Mesenchymal stem cell (in vitro differentiated cells and primary cell): Measurements from ENCODE around the gene EPS15.
"Not testable (repeated sequence)": the region's sequence is repeated elsewhere in the genome, so short reads cannot be mapped to it uniquely, and the experiment has no call there.

Experiments
- DNase-seq: peaks from one replicate; pipeline ENCODE4 v3.0.0-alpha.2; 2013
- H2AFZ ChIP-seq: one replicate; pipeline ENCODE4 v1.6.1; 2013; ENCODE audit warnings: low read depth, mild to moderate bottlenecking, control low read depth, inconsistent platforms, low read length, moderate library complexity
- H2AK5ac ChIP-seq: 2 replicates; pipeline ENCODE4 v1.6.1; 2013; ENCODE audit warnings: low read length, moderate library complexity, mild to moderate bottlenecking, inconsistent platforms; ENCODE audit not compliant: severe bottlenecking
- H2BK120ac ChIP-seq: one replicate; pipeline ENCODE4 v1.6.1; 2013; ENCODE audit warnings: low read depth, mild to moderate bottlenecking, inconsistent platforms, low read length, moderate library complexity
- H2BK12ac ChIP-seq, 2 experiments: one replicate each; pipeline ENCODE4 v1.6.1; 2013; ENCODE audit warnings: inconsistent platforms in 2 of 2, low read length in 2 of 2, mild to moderate bottlenecking in 2 of 2, moderate library complexity in 2 of 2, control low read depth in 1 of 2
- H2BK15ac ChIP-seq: one replicate; pipeline ENCODE4 v1.6.1; 2013; ENCODE audit warnings: mild to moderate bottlenecking, low read depth, inconsistent platforms; ENCODE audit not compliant: poor library complexity, severe bottlenecking
- H2BK5ac ChIP-seq: 2 replicates; pipeline ENCODE4 v1.6.1; 2013; ENCODE audit warnings: low read depth, mild to moderate bottlenecking, low read length, control low read depth, inconsistent platforms; ENCODE audit not compliant: poor library complexity, severe bottlenecking
- H3K14ac ChIP-seq, 2 experiments: one replicate each; pipeline ENCODE4 v1.6.1; 2013; ENCODE audit warnings: inconsistent platforms in 2 of 2, low read length in 2 of 2, control low read depth in 1 of 2, mild to moderate bottlenecking in 1 of 2, moderate library complexity in 1 of 2
- H3K18ac ChIP-seq, 2 experiments: one replicate each; pipeline ENCODE4 v1.6.1; 2013; ENCODE audit warnings: inconsistent platforms in 2 of 2, low read length in 2 of 2, control low read depth in 1 of 2, low read depth in 1 of 2, mild to moderate bottlenecking in 1 of 2
- H3K23ac ChIP-seq, 2 experiments: one replicate each; pipeline ENCODE4 v1.6.1; 2013; ENCODE audit warnings: inconsistent platforms in 2 of 2, low read length in 2 of 2, mild to moderate bottlenecking in 2 of 2, moderate library complexity in 2 of 2, control low read depth in 1 of 2
- H3K27ac ChIP-seq: 2 replicates; pipeline ENCODE4 v1.5.1; 2013; ENCODE audit warnings: mild to moderate bottlenecking, moderate library complexity, low read length, control low read depth, inconsistent platforms; ENCODE audit not compliant: poor library complexity, severe bottlenecking
- H3K27me3 ChIP-seq, 2 experiments: 2 replicates each; pipeline versions ENCODE4 v1.6.1 to v1.7.0; 2013; ENCODE audit warnings: low read length in 2 of 2, mild to moderate bottlenecking in 2 of 2, moderate library complexity in 2 of 2, control low read depth in 1 of 2, inconsistent platforms in 1 of 2; ENCODE audit not compliant: control insufficient read depth in 1 of 2, insufficient read depth in 1 of 2
- H3K36me3 ChIP-seq, 2 experiments: 2 replicates each; pipeline versions ENCODE4 v1.6.1 to v1.7.0; 2013; ENCODE audit warnings: low read length in 2 of 2, control low read depth in 1 of 2, inconsistent platforms in 1 of 2, low read depth in 1 of 2, mild to moderate bottlenecking in 1 of 2; ENCODE audit not compliant: insufficient read depth in 2 of 2, control insufficient read depth in 1 of 2
- H3K4ac ChIP-seq, 2 experiments: one replicate each; pipeline ENCODE4 v1.6.1; 2013; ENCODE audit warnings: inconsistent platforms in 2 of 2, low read length in 2 of 2, mild to moderate bottlenecking in 2 of 2, moderate library complexity in 2 of 2, control low read depth in 1 of 2, low read depth in 1 of 2
- H3K4me1 ChIP-seq: 2 replicates; pipeline ENCODE4 v1.6.1; 2013; ENCODE audit warnings: low read depth, low read length, control low read depth; ENCODE audit not compliant: control insufficient read depth, insufficient read depth
- H3K4me2 ChIP-seq: 2 replicates; pipeline ENCODE4 v1.6.1; 2013; ENCODE audit warnings: low read length, mild to moderate bottlenecking, inconsistent platforms; ENCODE audit not compliant: poor library complexity, severe bottlenecking
- H3K4me3 ChIP-seq, 2 experiments: 2 replicates each; pipeline versions ENCODE4 v1.5.1 to v1.7.0; 2013; ENCODE audit warnings: low read length in 2 of 2, mild to moderate bottlenecking in 2 of 2, control low read depth in 1 of 2, low read depth in 1 of 2; ENCODE audit not compliant: insufficient read depth in 1 of 2
- H3K79me1 ChIP-seq: replicated peaks from 2 replicates; pipeline ENCODE4 v1.6.1; 2013; ENCODE audit warnings: mild to moderate bottlenecking, control low read depth, low read length, inconsistent platforms; ENCODE audit not compliant: poor library complexity, severe bottlenecking
- H3K9ac ChIP-seq: 2 replicates; pipeline ENCODE4 v1.7.0; 2013; ENCODE audit warnings: mild to moderate bottlenecking, low read length, moderate library complexity
- H3K9me3 ChIP-seq: 2 replicates; pipeline ENCODE4 v1.7.0; 2013; ENCODE audit warnings: mild to moderate bottlenecking, low read length; ENCODE audit not compliant: control insufficient read depth
- H4K8ac ChIP-seq: one replicate; pipeline ENCODE4 v1.6.1; 2013; ENCODE audit warnings: inconsistent platforms, mild to moderate bottlenecking, low read length, moderate library complexity
- H4K91ac ChIP-seq: one replicate; pipeline ENCODE4 v1.6.1; 2013; ENCODE audit warnings: mild to moderate bottlenecking, low read length, inconsistent platforms
- WGBS: methylation state at CpG from one replicate; pipeline ENCODE4 v1.1.7; 2013; ENCODE audit warnings: mixed read lengths; 5-methylcytosine and 5-hydroxymethylcytosine counted together

Gene EPS15

GRCh38 chr1:51437391-51437790 lies 81.7 kb downstream of the EPS15 start:
- H3K4me1 ChIP-seq, H2BK15ac ChIP-seq, H2BK12ac ChIP-seq, H3K18ac ChIP-seq, H3K79me1 ChIP-seq, H2BK5ac ChIP-seq, H4K8ac ChIP-seq, H2BK120ac ChIP-seq, H3K4me3 ChIP-seq, H2AK5ac ChIP-seq, H3K4me2 ChIP-seq, DNase-seq, H3K9ac ChIP-seq, H3K27ac ChIP-seq, H3K9me3 ChIP-seq, H3K4ac ChIP-seq, H4K91ac ChIP-seq, H3K27me3 ChIP-seq, H3K23ac ChIP-seq, H2AFZ ChIP-seq, H3K14ac ChIP-seq: not testable (repeated sequence)
- WGBS: over 99% methylated on average over 6 of the region's 6 CpGs
- H3K36me3 ChIP-seq: peaks cover 0 to 66% of the 10 kb centered on the region in 2 experiments

GRCh38 chr1:51435878-51436277 lies 83.2 kb downstream of the EPS15 start:
- no peak overlapping the region for H2BK15ac ChIP-seq
- H3K14ac ChIP-seq: no peak overlapping the region
- no peak overlapping the region for H3K4ac ChIP-seq

GRCh38 chr1:51433972-51434510 lies 85.0 kb downstream of the EPS15 start:
- no peaks in the 10 kb centered on the region for H3K9me3 ChIP-seq
- H2AK5ac ChIP-seq: no peak overlapping the region
- no peak overlapping the region for H2BK12ac ChIP-seq
- DNase-seq: no peak
- H3K4me3 ChIP-seq: no peak overlapping the region
- no peak overlapping the region for H4K91ac ChIP-seq
- H2BK5ac ChIP-seq: no peak overlapping the region
- no peak overlapping the region for H3K4ac ChIP-seq
- H3K4me1 ChIP-seq: no peaks in the 10 kb centered on the region
- H3K14ac ChIP-seq: no peak overlapping the region
- H3K4me2 ChIP-seq: no peak overlapping the region
- H3K79me1 ChIP-seq: no peaks in the 10 kb centered on the region
- H2BK120ac ChIP-seq: no peak overlapping the region
- H3K36me3 ChIP-seq: peaks cover under 1 to 64% of the 10 kb centered on the region in 2 experiments
- H3K9ac ChIP-seq: no peak overlapping the region
- no peaks in the 10 kb centered on the region for H3K27me3 ChIP-seq
- no peak overlapping the region for H4K8ac ChIP-seq
- no peak overlapping the region for H2BK15ac ChIP-seq
- no peak overlapping the region for H3K27ac ChIP-seq
- WGBS: 89% methylated on average over 1 of the region's 2 CpGs
- H2AFZ ChIP-seq: no peak overlapping the region
- no peak overlapping the region for H3K18ac ChIP-seq
- H3K23ac ChIP-seq: no peak overlapping the region

More at GRCh38 chr1:51435878-51436277, 83.2 kb downstream of the EPS15 start:
- no peak overlapping the region for H3K27ac ChIP-seq
- DNase-seq: no peak
- peaks cover 0 to 68% of the 10 kb centered on the region in 2 experiments for H3K36me3 ChIP-seq
- no peak overlapping the region for H4K91ac ChIP-seq
- H3K9ac ChIP-seq: no peak overlapping the region
- H2AFZ ChIP-seq: no peak overlapping the region
- H2BK5ac ChIP-seq: no peak overlapping the region
- H3K79me1 ChIP-seq: no peaks in the 10 kb centered on the region
- 93% methylated on average over 4 of the region's 5 CpGs for WGBS
- no peak overlapping the region for H2AK5ac ChIP-seq
- no peaks in the 10 kb centered on the region for H3K27me3 ChIP-seq
- no peak overlapping the region for H3K23ac ChIP-seq
- H4K8ac ChIP-seq: no peak overlapping the region
- H3K18ac ChIP-seq: no peak overlapping the region
- H2BK12ac ChIP-seq: no peak overlapping the region
- no peak overlapping the region for H3K4me2 ChIP-seq
- H3K9me3 ChIP-seq: no peaks in the 10 kb centered on the region
- no peak overlapping the region for H3K4me3 ChIP-seq
- no peak overlapping the region for H2BK120ac ChIP-seq
- H3K4me1 ChIP-seq: no peaks in the 10 kb centered on the region

GRCh38 chr1:51433269-51433971 lies 85.6 kb downstream of the EPS15 start:
- Histone ChIP-seq H2BK12ac (no peak overlapping the region), H2BK5ac (no peak overlapping the region), H3K4me3 (no peak overlapping the region), H2AFZ (no peak overlapping the region), H2BK120ac (no peak overlapping the region), H3K4ac (no peak overlapping the region), H4K8ac (no peak overlapping the region), H3K4me2 (no peak overlapping the region), H3K14ac (no peak overlapping the region), H3K23ac (no peak overlapping the region), H4K91ac (no peak overlapping the region), H2AK5ac (no peak overlapping the region), H2BK15ac (no peak overlapping the region), H3K79me1 (peaks cover 3% of the 10 kb centered on the region), H3K36me3 (peaks cover 4 to 62% of the 10 kb centered on the region in 2 experiments), H3K18ac (no peak overlapping the region), H3K9ac (no peak overlapping the region), H3K27ac (no peak overlapping the region), H3K27me3 (no peaks in the 10 kb centered on the region), H3K9me3 (no peaks in the 10 kb centered on the region), H3K4me1 (no peaks in the 10 kb centered on the region)
- DNase-seq: peak; percentile 54
- WGBS: 90% methylated on average over 1 of the region's 4 CpGs
